HG02610 (cell line): ENCODE data around the gene SETD5.
"Not testable (repeated sequence)": the region's sequence is repeated elsewhere in the genome, so short reads cannot be mapped to it uniquely, and the experiment has no call there.

Experiments used
- ATAC-seq: cut with Tn5 transposase; IDR thresholded peaks from one replicate; pipeline ENCODE4 v1.9.1; 2021; ENCODE audit warnings: mild to moderate bottlenecking, moderate library complexity; ENCODE audit not compliant: unreplicated experiment

The SETD5 gene

DNA sequence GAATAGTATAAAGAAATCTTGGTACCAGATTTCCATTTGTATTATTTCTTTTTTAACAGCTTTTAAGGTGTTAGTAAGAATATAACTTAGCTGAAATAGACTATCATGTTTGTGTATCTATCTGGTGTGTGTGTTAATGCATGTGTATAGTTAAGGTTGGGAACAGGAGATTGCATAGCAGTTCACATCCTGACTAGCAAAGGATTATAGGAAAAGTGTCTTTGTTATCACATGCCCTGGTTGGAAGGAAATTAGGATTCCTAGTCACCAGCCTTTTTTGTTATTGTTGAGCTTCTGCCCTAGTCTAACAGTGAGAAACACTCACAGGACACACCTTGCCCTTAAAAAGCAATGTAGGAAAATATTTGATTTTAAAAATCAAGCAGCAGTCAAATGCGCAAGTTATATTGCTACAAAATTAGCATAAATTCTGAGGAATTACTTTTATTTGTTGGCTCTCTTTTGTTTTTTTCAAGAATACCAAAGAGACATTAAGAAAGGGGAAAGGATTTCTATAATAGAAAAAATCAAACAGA, 58.2 kb downstream of the SETD5 start:
- ATAC-seq, result no peak

DNA sequence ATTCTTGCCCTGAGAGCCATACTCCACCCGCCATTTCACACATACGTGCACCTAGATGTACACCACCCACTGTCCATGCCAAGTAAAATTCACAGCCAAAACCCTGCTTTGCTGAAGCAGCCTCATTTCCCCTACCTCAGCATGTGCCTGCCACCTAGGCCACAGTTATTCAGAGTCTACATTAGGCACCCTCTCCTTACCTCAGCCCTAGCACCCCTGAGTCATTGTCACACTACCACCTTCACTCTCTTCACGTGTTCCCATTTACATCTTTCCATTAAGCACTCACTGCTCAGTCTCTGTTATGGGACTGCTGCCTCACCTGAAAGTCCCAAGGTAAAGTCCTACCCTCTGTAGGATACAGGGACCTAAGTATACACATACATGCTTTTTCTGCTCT, 70.0 kb downstream of the SETD5 start:
- no peak for ATAC-seq

DNA sequence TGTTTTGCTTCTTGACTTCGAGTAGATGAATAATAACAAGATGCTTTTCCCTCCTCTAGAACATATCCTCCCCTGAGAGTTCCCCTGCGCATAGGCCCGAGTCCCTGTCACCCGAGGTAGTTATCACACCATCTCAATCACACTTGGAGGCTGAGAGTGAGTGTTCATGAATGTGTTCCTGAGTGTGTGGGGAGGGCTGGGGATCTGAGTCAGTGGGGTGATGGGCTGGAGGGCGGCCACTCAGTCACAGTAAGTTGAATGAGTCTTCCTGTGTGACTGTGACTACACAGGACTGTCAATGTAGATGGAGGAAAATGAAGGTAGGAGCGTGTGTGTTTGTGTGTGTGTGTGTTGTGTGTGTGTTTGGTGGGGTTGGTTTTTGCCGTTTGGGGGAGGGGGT, 71.0 kb downstream of the SETD5 start:
- ATAC-seq, result no peak

DNA sequence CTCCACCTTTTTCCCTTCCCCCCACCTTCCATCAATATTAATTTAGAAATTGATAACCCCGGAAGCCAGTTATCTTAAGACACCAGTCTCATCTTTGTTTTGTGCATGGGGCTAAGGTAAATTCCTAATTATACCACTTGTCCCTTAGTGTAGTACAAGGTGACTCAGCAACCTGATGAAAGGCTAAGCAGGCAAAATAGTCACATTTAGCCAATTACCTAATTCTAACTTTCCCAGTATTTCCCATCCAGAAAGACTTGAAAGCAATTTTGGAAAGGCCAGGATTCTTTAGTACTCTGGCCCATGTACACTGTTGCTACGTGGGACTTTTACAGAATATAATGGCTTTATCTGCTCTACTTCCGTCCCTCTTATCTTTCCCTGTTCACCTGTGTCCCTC, 72.6 kb downstream of the SETD5 start:
- no peak for ATAC-seq

DNA sequence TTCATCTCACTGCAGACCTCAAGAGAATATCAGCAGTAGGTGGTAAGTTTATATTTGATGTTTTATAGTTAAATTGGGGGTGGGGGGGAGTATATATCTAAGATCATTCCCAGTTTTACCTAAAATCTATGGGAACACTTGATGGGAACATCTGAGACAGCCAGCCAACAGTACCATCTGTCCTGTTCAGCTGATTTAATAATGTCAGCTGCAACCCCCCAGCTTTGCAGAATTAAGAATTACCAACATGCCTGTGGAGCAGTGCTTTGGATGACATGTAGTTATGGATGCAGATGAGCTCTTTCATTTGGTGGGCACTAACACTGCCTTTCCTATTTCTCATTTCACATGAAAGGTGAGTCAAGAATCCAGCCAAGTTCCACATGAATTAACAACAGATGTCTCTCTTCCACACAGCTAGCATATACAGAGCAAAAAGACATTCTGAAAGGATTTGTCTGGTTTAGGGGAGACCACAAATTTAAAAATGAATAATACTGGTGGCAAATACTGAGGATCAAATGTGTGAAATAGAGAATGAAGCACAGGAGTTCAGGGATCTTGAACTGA, 76.2 kb downstream of the SETD5 start:
- ATAC-seq, result no peak

DNA sequence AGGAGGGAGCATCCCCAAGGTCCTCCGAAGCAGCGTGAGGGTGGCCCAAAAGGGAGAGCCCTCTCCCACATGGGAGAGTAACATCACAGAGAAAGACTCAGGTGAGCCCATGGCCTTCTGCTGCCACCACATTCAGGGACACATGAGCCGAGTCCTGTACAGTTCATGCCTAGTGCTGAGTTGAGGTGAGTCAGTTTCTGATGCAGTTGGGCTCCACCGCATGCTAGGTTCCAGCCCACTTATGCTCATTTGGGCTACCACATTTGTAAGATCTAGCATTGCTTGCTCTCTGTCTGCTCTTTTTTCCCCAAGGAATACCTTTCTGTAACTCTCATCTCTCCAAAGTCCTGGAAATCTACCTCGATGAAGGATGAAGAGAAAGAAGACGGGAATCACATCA, 77.1 kb downstream of the SETD5 start:
- no peak for ATAC-seq

DNA sequence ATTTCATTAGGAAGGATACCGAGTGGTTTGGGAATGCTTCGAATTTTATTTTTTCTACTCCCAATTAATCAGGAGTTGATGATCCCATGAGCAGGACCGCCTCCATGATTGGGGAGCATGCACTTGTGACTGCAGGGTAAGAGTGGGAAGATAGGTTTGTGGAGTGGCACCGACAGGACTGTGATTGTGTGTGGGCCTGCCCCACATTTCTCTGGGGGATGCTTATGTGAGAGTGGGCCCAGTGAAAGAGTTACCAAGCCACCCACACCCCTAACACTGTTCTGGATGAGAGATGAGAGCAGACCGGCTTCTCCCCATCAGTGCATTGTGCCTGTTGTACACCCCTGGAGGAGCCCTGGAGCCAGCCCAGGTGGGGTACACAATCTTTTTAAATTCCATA, 79.5 kb downstream of the SETD5 start:
- ATAC-seq, result no peak

DNA sequence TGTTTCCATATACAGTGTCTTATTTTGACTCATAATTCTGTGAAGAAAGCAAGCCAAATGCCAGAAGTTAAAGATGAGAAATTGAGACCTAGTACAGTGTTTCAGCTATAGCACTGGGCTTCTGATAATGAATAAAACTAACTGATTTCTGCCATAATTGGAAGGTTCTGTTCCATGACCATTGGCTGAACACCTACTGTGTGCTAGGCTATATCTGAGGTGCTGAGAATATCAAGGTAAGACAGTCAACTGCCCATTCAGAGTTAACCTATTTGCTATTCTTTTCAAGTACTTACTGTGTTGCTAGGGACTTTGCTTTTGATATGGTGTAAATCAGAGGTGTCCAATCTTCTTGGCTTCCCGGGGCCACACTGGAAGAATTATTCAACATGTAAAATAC, 82.8 kb downstream of the SETD5 start:
- no peak for ATAC-seq

DNA sequence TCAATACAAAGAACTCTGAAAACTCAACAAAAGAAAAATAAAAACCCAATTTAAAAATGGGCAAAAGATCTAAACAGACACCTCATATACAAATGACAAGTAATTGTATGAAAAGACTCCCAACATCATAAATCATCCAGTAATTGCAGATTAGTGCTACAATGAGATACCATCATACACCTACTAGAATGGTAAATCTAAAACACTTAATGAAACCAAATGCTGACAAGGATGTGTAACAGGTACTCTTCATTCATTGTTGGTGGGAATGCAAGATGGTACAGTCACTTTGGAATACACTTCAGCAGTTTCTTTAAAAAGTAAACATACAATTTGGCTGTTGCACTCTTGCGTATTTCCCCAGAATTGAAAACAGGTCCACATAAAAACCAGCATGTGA, 87.8 kb downstream of the SETD5 start:
- no peak for ATAC-seq

DNA sequence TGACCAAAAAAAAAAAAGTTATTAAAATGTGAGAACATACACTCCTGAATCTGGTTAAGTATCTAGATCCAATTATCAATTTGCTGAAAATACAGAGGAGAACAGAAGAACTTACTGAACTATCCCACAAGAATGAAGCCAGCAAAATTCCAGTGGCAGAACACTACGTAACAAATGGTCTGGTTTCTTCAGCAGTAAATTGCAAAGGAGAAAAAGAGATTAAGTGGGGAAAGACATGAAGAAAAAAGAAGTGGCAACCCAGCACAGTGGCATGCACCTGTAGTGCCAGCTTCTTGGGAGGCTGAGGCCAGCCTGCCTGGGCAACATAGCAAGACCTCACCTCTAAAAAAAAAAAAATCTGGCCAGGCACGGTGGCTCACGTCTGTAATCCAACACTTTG, 94.1 kb downstream of the SETD5 start:
- no peak for ATAC-seq

DNA sequence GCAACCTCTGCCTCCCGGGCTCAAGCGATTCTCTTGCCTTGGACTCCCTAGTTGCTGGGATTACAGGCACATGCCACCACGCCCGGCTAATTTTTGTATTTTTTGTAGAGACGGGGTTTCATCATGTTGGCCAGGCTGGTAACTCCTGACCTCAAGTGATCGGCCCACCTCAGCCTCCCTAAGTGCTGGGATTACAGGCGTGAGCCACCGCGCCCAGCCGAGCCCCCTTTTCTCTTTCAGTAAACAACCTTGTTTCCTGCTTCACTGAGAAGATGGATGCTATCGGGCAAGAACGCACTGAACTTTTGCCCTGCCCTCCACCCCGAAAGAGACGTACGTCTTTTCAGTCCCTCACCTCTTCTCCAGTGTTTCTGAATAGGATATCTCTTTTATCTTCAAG, 96.6 kb downstream of the SETD5 start:
- ATAC-seq, result not testable (repeated sequence)

DNA sequence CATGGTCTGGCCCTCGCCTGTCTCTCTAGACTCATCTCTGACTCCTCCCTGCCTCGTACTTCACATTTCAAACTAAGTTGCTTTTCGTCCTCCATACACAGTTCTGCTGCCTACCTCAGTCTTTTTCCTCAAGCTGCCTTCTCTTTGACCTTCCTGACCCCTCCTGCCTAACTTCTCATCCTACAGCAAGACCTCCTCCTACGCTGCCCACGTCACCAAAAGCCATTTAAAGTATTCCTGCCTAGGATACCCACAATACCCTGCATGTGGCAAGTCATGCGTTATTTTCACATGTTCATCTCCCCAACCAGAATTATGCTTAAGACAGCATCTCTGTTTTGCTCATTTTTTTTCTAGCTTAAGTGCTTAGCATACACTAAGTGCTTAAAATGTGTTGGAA, 99.5 kb downstream of the SETD5 start:
- ATAC-seq, result no peak

DNA sequence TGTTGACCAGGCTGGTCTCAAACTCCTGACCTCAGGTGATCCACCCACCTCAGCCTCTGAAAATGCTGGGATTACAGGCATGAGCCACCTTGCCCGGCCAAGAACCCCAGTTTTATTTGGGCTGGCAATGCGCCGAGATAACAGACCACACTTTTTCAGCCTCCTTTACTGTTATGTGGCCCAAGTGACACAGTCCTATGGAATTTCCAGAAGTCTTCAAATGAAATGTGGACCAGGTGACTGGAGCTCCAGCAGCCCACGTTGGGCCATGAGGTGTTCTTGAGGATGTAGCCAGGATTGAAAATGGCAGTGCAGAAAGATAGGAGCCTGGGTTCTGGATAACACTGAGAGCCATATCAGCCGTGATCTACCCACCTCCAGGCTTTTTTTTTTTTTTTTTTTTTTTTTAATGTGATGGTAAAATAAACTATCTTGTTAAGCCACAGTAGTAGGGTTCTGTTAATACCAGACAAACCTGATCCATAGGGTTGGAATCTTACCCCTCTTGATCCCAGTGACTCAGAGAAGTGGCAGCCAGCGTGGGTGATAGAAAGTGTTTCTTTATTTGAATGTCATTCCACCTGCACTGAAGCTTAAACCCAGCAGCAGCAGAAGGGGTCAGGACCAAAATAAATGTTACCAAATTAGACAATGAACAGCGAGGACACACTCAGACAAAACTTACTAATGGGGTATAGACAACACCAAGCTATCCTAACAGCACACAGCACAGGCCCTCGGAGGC, 100.6 kb downstream of the SETD5 start:
- ATAC-seq, result no peak

DNA sequence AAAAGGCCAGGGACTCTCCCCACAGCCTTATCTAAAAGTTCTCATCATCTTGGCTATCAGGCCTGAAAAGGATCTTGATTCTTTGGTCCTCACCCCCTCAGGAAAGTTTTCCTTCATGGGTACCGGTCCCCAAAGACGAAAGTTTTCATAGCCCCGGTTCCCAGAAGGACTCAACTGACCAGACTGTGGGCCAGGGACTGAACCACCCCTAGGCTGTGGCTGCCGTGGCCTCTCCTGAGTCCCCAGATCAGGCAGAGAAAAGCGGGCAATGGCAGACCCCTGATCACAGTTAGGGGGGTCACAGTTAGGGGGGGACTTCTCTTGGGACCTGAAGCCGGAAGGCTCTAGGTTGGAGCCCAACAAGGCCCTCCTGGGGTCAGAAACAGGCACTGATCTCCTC, 101.4 kb downstream of the SETD5 start:
- ATAC-seq, result no peak

DNA sequence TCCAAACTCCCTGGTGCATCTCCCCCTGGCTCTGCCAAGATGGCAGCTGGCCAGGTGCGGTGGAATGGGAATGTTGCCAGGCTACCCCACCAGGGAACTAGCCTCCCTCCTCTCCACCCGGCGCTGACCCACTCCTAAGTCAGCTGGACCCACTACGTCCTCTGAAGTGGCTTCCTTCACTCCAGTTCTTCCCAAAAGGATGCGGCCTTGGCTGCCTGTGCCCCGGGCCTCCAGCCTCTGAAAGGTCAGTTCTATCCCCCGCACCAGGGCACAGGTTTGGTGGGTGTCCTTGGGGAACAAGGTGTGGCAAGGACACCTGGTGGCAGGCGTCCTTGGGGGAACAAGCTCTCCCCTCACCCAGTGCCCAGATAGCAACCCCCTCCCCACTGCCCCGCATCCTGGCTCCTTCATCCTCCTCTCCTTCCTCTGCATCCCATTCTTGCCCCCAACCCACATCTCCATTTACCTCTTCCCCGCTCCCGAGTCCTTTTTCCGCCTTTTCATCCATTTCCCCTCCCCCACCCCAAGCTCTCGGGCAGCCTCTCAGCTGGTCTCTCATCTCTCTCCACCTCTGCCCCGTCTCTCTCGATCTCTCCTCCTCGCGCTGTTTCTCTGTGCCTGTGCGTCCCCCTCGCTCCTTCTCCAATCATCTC, 102.2 kb downstream of the SETD5 start:
- no peak for ATAC-seq

DNA sequence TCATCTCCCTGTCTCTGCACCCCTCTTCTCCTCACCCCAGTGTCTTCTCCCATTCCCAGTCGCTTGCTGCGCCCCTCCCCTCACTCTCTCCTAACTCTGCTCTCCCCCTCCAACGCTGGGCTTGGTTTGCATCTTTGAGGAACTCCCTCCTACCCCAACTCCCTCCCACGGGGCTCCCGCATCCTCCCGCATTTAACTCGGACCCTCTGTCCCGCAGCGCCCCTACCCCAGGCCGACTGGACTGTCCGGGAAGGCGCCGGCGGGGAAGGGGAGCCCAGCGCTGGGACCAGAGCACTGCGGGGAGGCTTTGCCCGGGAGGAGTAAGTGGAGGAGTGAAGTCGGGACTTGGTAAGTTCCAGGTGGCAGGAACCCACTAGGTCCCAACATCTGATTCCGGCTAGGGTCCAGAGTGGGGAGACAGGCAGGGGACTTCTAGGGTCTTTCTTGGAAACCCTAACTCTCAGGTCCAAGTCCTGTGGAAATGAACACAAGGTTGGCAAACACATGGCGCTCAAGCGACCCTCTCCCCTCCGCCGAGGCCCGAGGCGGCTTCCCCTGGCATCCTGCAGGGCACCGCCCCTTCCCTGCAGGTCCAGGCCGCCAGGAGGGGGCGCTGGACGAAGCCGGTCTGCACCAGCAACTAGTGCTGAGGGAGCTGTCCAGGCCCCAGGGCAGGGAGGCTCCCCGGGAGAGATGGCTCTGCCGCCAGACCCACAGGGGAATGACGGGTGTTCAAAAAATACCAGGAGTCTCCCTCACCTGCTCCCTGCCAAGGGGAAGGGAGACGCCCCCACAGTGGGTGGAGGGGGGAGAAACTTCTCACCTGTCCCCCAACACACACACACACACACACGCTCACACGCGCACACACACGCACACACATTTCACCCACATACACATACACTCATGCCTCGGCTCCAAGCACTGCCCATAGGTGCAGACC, 103.0 kb downstream of the SETD5 start:
- no peak for ATAC-seq

DNA sequence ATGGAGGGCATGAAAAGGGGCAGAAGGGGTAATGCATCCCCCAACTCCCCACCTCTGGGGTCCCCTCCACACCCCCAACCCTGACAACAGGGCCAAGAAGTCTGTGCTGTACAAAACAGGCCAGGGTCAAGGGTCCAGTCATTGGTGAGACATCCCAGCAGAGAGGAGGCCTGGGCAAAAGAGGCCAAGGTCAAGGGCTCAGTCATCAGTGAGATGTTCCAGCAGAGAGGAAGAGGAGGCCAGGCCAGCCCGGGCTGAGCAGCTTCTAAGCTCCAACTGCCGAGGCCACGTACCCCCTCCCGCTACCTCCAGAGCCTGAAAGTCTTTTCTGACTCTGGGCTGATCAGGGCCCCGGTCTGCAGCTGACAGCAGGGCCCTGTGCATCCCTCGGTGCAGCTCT, 103.8 kb downstream of the SETD5 start:
- ATAC-seq, result no peak

DNA sequence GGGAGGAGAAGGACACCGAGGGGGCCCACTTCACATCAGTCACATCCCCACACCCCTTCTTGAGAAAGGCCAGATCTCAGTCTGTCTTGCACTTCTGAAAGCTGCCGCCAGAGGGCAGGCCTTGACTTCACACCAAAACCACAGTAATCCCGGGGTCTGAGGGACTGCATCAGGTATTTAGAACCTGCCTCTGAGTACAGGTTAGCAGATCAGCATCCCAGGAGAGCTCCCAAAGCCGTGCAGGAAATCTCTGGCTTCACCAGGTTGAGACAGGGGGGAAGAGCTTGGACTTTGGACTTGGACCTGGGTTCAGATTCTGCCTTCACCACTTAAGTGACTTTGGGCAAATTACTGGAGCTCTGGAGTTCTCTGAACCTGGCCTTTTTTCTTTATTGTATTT, 105.9 kb downstream of the SETD5 start:
- ATAC-seq, result peak; percentile 36

DNA sequence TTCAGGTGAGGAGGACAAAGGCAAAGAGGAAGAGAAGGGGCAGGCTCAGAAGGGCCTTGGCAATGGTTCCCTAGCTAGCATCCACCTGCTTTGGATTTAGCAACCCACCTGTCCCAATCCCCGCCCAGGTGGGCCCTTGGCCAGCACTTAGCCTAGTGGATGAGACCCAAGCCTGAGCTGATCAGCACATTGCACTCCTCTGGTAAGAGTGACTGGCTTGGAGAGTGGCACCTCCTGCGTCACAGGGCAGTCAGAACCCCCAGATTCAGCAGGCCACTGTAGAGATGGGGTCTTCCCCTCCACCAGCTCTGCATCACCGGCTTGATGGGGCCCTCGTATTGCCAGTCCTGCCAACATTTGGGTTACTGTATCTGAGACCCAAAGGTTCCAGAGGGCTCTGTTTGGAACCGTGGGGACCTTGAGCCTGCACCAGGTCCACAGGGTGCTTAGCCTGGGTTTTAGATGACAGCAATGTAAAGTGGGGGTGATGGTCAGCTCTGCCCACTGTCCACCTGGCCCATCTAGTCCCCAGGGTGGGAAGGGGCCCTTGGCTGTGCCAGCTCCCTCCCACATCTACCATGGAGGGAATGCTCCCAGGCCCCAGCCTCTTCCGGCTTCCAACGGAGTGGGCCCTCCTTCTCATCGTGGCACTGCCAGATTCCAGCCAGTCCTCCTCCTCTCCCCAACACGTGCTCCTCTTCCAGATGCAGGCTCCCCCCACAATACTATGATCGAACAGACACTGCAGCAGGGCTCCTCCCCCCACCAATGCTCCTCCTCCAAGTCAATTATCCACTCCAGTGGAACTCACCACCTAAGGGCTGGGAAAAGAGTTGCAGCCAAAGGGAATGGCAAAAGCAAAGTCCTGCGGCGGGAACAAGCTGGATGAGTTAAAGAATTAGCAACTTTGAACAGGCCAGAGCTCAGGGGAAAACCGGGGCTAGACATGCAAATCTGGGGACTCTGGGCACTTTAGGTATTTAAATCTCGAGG, 110.5 kb downstream of the SETD5 start:
- ATAC-seq, result no peak

DNA sequence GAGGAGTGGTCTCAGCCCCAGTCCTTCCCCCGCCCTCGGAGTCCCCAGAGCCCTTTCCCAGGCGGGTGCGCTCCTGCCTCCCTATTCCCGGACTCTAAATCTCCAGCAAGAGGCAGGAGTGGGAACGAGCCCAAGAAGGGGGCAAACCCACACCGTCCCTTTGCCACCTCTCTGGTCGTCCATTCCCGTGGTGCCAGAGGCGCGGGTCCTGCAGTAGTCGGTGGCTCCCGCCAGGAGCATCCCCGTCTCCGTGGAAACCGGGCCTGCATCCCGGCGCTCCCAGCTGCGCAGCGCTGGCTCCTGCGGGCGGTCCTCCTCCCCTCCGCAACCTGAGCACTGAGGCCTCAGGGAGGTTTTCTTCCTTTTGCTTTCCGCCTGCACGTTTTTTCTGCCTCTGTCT, 111.4 kb downstream of the SETD5 start:
- no peak for ATAC-seq
